Suppressor macrophage treated with lipopolysaccharide for 4 hours (primary cell): ENCODE measurements around the gene C1QC.

ENCODE experiments used
- DNase-seq: peaks from one replicate; pipeline ENCODE4 v3.0.0-alpha.2; 2020

Gene C1QC

GRCh38 chr1:22643381-22643780 lies at the start of gene C1QC:
Gene C1QC (plus strand): TSS chr1:22643633. CDS start chr1:22644024, 391 bp downstream.
- peak; percentile 69 for DNase-seq

- no peak for DNase-seq
Observed at GRCh38 chr1:22594396-22594795, 49.0 kb upstream of the C1QC start.

GRCh38 chr1:22595108-22595507 lies 48.3 kb upstream of the C1QC start:
- no peak for DNase-seq

- no peak for DNase-seq
Observed at GRCh38 chr1:22597301-22597965, 46.0 kb upstream of the C1QC start.

DNA sequence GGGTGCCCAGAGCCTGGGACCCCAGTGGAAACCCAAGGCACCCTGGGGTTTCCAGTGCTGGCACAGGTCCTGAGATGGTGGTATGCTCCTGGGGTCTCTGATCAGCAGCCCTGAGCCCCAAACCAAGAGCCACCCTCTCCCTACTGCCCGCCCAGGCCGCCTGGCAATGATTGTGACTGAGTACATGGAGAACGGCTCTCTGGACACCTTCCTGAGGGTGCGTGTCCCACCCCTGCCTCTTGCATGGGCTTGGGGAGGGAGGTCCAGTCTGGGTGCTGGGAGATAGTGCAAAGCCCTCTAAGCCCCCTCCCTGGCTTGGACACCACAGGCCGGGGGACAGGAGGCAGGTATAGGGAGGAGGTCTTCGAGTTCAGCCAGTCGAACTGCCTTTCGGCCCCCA lies 45.4 kb upstream of the C1QC start:
- DNase-seq = no peak

GRCh38 chr1:22598736-22599135 lies 44.7 kb upstream of the C1QC start:
- DNase-seq = no peak

DNA sequence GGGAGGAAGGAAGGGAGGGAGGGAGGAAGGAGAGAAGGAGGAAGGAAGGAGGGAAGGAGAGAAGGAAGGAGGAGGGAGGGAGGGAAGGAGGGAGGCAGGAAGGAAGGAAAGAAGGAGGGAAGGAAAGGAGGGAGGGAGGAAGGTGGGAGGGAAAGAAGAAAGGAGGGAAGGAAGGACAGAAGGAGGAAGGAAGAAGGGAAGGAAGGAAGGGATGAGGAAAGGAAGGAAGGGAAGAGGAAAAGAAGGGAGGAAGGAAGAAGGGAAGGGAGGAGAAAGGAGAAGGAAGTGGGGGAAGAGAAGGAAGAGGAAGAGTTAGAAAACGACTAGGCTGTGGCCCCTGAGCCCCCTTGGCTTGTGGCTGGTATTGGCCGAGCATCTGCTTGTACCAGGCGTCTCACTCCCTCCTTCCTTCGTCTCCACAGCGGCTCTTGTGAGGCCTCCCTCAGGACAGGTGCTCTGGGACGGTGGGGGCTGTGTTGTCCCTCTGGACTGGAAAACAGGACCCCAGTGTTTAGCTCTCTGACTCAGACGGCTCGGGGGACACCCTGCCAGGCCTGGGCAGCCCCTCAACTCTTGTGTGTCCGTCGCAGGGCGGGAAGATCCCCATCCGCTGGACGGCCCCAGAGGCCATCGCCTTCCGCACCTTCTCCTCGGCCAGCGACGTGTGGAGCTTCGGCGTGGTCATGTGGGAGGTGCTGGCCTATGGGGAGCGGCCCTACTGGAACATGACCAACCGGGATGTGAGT lies 43.2 kb upstream of the C1QC start:
- no peak for DNase-seq

GRCh38 chr1:22600817-22601605 lies 42.4 kb upstream of the C1QC start:
- DNase-seq = no peak

GRCh38 chr1:22601610-22602009 lies 41.8 kb upstream of the C1QC start:
- DNase-seq = no peak

DNA sequence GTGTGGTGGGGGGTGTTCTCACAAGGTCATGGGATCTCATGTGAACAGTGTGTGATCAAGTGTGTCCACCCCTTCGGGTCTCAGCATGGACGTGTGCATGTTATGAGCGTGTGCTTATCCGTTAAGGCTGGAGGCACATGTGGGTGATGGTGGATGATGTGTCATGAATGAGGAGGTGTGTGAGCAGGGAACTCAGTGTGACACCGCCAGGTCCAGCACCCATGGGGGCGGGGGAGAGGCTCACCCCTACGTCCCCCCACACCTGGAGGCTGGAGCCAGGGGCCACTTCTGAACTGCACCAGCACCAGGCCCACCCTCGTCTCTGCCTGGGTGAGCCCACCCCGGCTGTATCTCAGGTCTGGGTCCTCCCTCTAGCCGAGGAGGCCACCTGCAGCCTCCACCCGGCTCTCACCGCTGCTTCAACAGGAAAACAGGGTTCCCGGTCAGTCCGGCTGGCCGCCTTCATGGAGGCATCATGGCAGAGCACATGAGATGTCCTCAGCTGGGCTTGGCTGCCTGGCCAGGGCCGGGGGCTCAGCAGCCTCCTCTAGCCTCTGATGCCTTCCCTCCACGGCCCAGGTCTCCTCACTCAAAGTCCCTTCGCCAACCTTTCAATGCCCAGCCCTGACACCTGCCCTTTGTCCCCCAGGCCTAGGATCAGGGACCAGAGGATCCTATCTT lies 41.2 kb upstream of the C1QC start:
- no peak for DNase-seq

- DNase-seq = peak; percentile 12
Observed at GRCh38 chr1:22606161-22606560, 37.3 kb upstream of the C1QC start.

- DNase-seq = no peak
Observed at GRCh38 chr1:22607154-22607553, 36.3 kb upstream of the C1QC start.

- no peak for DNase-seq
Observed at GRCh38 chr1:22608361-22608760, 35.1 kb upstream of the C1QC start.

DNA sequence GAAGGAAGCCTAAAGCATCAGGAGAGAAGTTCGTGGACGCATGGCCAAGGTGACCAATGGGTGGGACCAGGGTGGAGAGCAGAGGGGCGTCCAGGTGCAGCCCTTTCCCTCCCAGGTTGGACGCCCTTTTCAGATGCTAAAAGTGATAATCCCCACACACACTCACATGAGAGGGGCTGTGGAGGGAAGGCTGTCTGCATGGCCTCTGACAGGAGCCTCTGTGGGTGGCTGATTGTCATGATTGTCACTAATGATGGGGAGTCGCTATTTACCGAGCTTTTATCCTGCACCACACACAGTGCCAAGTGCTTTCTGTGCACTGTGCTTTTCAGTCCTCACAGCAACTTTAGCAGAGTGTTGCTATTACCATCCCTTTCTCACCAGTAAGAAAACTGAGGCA lies 34.1 kb upstream of the C1QC start:
- no peak for DNase-seq

GRCh38 chr1:22611530-22611947 lies 31.9 kb upstream of the C1QC start:
- DNase-seq = peak; percentile 20

- no peak for DNase-seq
Observed at GRCh38 chr1:22612671-22613571, 30.5 kb upstream of the C1QC start.

GRCh38 chr1:22613572-22613918 lies 29.9 kb upstream of the C1QC start:
- DNase-seq = no peak

- DNase-seq = no peak
Observed at GRCh38 chr1:22613951-22614350, 29.5 kb upstream of the C1QC start.

DNA sequence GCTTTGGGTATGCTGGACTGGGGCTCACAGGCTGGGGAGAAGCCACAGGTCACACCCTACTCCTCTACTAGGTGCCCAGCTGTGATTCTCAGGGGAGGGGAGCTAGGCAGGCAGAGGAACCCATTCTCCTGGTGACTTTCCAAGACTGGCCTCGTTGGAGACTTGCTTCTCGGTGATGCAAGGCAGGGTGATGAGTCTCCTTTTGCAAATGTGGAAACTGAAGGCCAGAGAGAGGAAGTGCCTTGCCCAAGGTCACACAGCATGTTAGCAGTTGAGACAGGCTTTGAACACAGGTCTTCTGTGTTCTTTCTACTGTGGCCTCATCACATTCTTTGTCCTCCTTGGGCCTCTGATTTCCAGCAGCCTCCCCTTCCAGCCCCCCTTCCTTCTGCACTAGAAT lies 27.5 kb upstream of the C1QC start:
- DNase-seq = peak; percentile 37

DNA sequence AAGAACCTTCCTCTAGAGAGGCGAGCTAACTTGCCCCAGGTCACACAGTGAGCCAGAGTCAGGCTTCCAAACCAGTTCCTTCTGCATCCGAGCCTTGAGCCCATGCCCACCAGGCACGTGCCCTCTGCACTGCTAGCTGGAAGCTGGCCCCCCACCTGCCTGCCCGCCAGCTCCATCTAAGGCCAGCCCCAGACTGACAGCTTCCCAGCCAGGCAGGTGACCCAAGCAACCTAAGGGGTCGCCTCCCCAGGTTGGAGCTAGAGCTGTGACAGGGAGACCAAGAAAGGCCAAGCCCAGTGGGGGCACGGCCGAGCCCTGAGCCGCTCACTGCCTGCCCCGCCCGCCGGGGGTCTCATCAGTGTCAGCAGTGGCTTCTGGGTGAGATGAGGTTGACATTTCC lies 26.9 kb upstream of the C1QC start:
- no peak for DNase-seq

DNA sequence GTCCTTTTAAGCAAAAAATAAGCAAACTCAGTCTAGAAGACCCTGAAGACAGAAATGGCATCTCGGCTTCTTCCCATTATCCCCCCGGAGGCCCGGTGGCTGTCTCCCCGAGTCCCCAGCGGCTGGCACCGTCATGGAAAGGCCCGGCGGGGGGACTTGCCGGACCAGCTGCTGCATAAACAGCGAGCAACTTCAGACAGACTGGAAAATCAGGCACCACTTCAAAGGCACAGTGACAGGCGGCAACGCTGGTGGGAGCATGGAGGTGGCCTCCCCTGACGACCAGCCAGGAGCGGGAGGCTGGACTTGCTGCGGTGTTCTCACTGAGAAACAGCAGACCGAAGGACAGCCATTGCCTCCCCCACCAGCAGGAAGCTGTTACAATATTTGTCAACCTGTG lies 25.4 kb upstream of the C1QC start:
- DNase-seq = no peak

GRCh38 chr1:22619252-22619651 lies 24.2 kb upstream of the C1QC start:
- DNase-seq = peak; percentile 19
